AG04450 (cell line): ENCODE data around the gene CCDC12. TPM values are rescaled to one million over a fixed set of nuclear protein-coding genes. Genes with fewer than 3 reads are reported as not detected.

Source experiments
- CTCF ChIA-PET: fragments of 300-600, 350-600 bp; formaldehyde crosslinking; extraction: SDS; loops from one replicate; lab custom pipeline; 2022; ENCODE audit warnings: antibody characterized with exemption, inconsistent platforms; lab: Charles Lee
- POLR2A ChIA-PET: fragments of 350-600 bp; formaldehyde crosslinking; extraction: SDS; loops from one replicate; lab custom pipeline; 2021; ENCODE audit warnings: antibody characterized with exemption, inconsistent platforms; lab: Yijun Ruan, JAX
- DNase-seq: peaks from one replicate; pipeline ENCODE4 v3.0.0-alpha.2; 2011; ENCODE audit warnings: low read depth, low spot score
- H3K27ac ChIP-seq: one replicate; pipeline ENCODE4 v1.5.1; 2012; ENCODE audit warnings: low read depth, low read length, control low read depth
- H3K27me3 ChIP-seq: one replicate; pipeline ENCODE4 v1.6.0; 2012; ENCODE audit warnings: low read length; ENCODE audit not compliant: control insufficient read depth, insufficient read depth
- H3K4me3 ChIP-seq: 2 replicates; pipeline ENCODE4 v1.5.1; 2011; ENCODE audit warnings: mild to moderate bottlenecking, low read depth, low read length, control low read depth
- H3K9me3 ChIP-seq: 2 replicates; pipeline ENCODE4 v1.5.1; 2012; ENCODE audit warnings: low read length; ENCODE audit not compliant: control insufficient read depth, insufficient read depth
- CTCF ChIP-seq: IDR thresholded peaks from 2 replicates; pipeline ENCODE4 v1.5.1; 2011; ENCODE audit warnings: low read depth, low read length, control low read depth, inconsistent platforms
- polyA plus RNA-seq: library from polyadenylated mRNA; depleted of rRNA; stranded (reverse); fragments of >200 nt; gene quantifications from 2 replicates; pipeline ENCODE4 v1.2.3, GENCODE V29; 2011

Gene CCDC12
- polyA plus RNA-seq, 1 experiment = 18.3 TPM

DNA sequence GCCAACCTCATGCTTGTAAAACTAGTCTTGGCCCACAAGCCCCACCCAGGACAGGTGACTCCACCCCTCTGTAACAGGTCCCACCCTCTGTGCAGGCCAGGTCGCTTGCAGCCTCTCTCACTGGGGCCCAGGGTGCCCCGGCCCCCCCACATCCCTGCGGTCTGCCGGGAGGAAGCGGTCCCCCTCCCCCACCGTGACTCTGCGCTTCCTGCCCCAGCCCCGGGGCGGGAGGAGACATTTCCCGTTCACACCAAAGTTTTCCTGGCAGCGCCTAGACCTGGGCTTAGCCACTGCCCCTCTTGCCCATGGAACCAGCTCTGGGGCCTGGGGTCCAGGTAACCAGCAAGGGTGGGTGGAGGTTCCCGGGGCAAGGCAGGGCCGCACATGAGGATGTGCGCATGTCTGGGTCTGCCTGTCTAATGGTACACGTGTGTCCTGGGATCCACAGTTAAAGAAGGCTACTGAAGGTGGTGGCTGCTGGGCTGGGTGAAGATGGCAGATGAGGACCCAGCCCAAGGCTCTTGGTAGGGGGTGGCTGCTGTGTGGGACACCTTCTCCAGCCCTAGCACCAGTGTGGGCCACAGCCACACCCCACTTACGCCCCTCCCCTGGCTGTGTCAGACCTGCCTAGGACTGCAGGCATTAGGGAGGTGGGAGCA is 11.3 kb upstream of the CCDC12 start:
- H3K4me3 ChIP-seq = no peak overlapping the region
- TF ChIP-seq CTCF = no peak
- H3K9me3 ChIP-seq = no peaks in the 10 kb centered on the region; the same call in 1 of the 2 replicates
- DNase-seq = no peak
- no peaks in the 10 kb centered on the region for H3K27me3 ChIP-seq
- no peak overlapping the region for H3K27ac ChIP-seq
- ChIA-PET CTCF (no interaction called here), POLR2A (interaction anchor here (0.6 kb wide), 1 partner anchor 52 kb away, joined by 3 read pairs; no protein-coding TSS in a partner anchor)

GRCh38 chr3:46987319-46987742 is 10.8 kb upstream of the CCDC12 start:
- POLR2A ChIA-PET = interaction anchor here (0.6 kb wide), 1 partner anchor 52 kb away, joined by 3 read pairs; no protein-coding TSS in a partner anchor
- CTCF ChIA-PET = no interaction called here
- TF ChIP-seq CTCF = no peak

GRCh38 chr3:46986782-46987310 is 10.3 kb upstream of the CCDC12 start:
- CTCF ChIA-PET = no interaction called here
- TF ChIP-seq CTCF = no peak
- Histone ChIP-seq H3K9me3 (no peaks in the 10 kb centered on the region; the same call in 1 of the 2 replicates), H3K4me3 (no peak overlapping the region), H3K27me3 (no peaks in the 10 kb centered on the region), H3K27ac (no peak overlapping the region)
- POLR2A ChIA-PET = interaction anchor here (0.6 kb wide), 1 partner anchor 51 kb away, joined by 3 read pairs; no protein-coding TSS in a partner anchor
- no peak for DNase-seq

More at GRCh38 chr3:46987319-46987742, 10.8 kb upstream of the CCDC12 start:
- Histone ChIP-seq H3K9me3 (no peaks in the 10 kb centered on the region; the same call in 1 of the 2 replicates), H3K27me3 (no peaks in the 10 kb centered on the region), H3K4me3 (no peak overlapping the region), H3K27ac (no peak overlapping the region)
- no peak for DNase-seq

DNA sequence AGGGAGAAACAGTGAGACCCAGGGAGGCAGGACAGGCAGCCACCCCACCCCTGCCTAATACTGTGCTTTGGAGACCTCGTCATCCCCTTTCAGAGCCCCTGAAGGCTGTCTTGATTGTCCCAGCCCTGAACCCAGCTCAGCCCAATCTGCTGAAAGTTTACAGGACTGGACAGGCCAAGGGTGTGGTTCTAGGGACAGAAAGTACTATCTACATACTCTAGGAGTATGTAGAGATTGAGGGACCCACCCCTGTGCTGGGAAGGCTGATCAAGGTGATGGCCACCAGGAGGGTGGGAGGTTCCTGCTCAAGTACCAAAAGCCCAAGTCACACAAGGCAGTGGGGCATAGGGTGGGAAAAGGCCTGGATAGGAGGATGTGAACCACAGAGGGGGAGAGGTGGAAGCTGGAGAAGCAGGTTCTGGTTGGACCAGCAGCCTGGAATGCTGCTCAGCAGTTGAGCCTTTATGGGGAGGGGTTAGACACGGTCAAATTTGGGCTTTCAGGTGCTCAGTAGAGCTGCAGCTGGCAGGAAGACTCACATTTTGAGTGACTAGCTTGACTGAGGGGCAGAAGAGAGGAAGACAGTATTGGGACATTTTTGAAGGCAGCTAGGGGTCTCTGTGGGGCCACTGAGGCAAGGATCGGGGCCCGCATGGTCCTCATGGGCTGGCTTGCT is 9.6 kb upstream of the CCDC12 start:
- ChIA-PET POLR2A (no interaction called here), CTCF (no interaction called here)

More for the DNA sequence above, 9.6 kb upstream of the CCDC12 start:
- Histone ChIP-seq H3K27ac (no peak overlapping the region), H3K4me3 (no peak overlapping the region), H3K27me3 (no peaks in the 10 kb centered on the region), H3K9me3 (no peaks in the 10 kb centered on the region; the same call in 1 of the 2 replicates)
- no peak for TF ChIP-seq CTCF
- no peak for DNase-seq
